IPS-15b (cell line): Measurements from ENCODE around the gene RBCK1.
A peak's percentile ranks its signal among the peaks of the same experiment; 100 is the strongest.

Source experiments
- H3K27me3 ChIP-seq: one replicate; pipeline ENCODE4 v1.6.1; 2013; ENCODE audit warnings: low read length; ENCODE audit not compliant: control insufficient read depth, insufficient read depth
- H3K36me3 ChIP-seq: one replicate; pipeline ENCODE4 v1.6.1; 2013; ENCODE audit warnings: low read length; ENCODE audit not compliant: control insufficient read depth, insufficient read depth
- H3K4me1 ChIP-seq: one replicate; pipeline ENCODE4 v1.6.1; 2013; ENCODE audit warnings: mild to moderate bottlenecking, low read length; ENCODE audit not compliant: control insufficient read depth, insufficient read depth
- H3K4me3 ChIP-seq: one replicate; pipeline ENCODE4 v1.5.1; 2013; ENCODE audit warnings: low read depth, low read length
- H3K9ac ChIP-seq: one replicate; pipeline ENCODE4 v1.6.1; 2013; ENCODE audit warnings: low read depth, mild to moderate bottlenecking, low read length
- H3K9me3 ChIP-seq: one replicate; pipeline ENCODE4 v1.6.1; 2013; ENCODE audit warnings: mild to moderate bottlenecking, low read length; ENCODE audit not compliant: control insufficient read depth, insufficient read depth

RBCK1 gene

GRCh38 chr20:402898-403581 is 5.1 kb upstream of the RBCK1 start:
- Histone ChIP-seq H3K9me3 (no peaks in the 10 kb centered on the region), H3K27me3 (no peaks in the 10 kb centered on the region), H3K4me1 (peaks cover 11% of the 10 kb centered on the region), H3K36me3 (no peaks in the 10 kb centered on the region), H3K9ac (no peak overlapping the region), H3K4me3 (no peak overlapping the region)

GRCh38 chr20:403582-403957 is 4.5 kb upstream of the RBCK1 start:
- H3K27me3 ChIP-seq, result no peaks in the 10 kb centered on the region
- no peaks in the 10 kb centered on the region for H3K9me3 ChIP-seq
- H3K4me1 ChIP-seq, result peaks cover 11% of the 10 kb centered on the region
- H3K9ac ChIP-seq, result no peak overlapping the region
- H3K4me3 ChIP-seq, result no peak overlapping the region
- H3K36me3 ChIP-seq, result peaks cover 5% of the 10 kb centered on the region

- H3K36me3 ChIP-seq, result peaks cover 5% of the 10 kb centered on the region
- H3K9me3 ChIP-seq, result no peaks in the 10 kb centered on the region
- no peaks in the 10 kb centered on the region for H3K27me3 ChIP-seq
- peaks cover 11% of the 10 kb centered on the region for H3K4me1 ChIP-seq
- H3K4me3 ChIP-seq, result no peak overlapping the region
- H3K9ac ChIP-seq, result no peak overlapping the region
Observed at GRCh38 chr20:404088-404487, 4.0 kb upstream of the RBCK1 start.

GRCh38 chr20:406200-407132 is 1.6 kb upstream of the RBCK1 start:
- peaks cover 10% of the 10 kb centered on the region for H3K4me1 ChIP-seq
- H3K4me3 ChIP-seq, result peak overlapping the region; percentile 81
- no peaks in the 10 kb centered on the region for H3K27me3 ChIP-seq
- H3K36me3 ChIP-seq, result peaks cover 5% of the 10 kb centered on the region
- no peaks in the 10 kb centered on the region for H3K9me3 ChIP-seq
- no peak overlapping the region for H3K9ac ChIP-seq

- H3K4me1 ChIP-seq, result peaks cover 10% of the 10 kb centered on the region
- H3K9ac ChIP-seq, result no peak overlapping the region
- H3K36me3 ChIP-seq, result peaks cover 5% of the 10 kb centered on the region
- H3K9me3 ChIP-seq, result no peaks in the 10 kb centered on the region
- peak overlapping the region; percentile 81 for H3K4me3 ChIP-seq
- H3K27me3 ChIP-seq, result no peaks in the 10 kb centered on the region
Observed at GRCh38 chr20:407133-407952, 756 bp upstream of the RBCK1 start.

GRCh38 chr20:408843-409696 is 971 bp downstream of the RBCK1 start:
- H3K36me3 ChIP-seq, result peaks cover 5% of the 10 kb centered on the region
- no peaks in the 10 kb centered on the region for H3K9me3 ChIP-seq
- H3K4me3 ChIP-seq, result peak overlapping the region; percentile 93
- no peaks in the 10 kb centered on the region for H3K27me3 ChIP-seq
- H3K4me1 ChIP-seq, result peaks cover 10% of the 10 kb centered on the region
- H3K9ac ChIP-seq, result peak overlapping the region; percentile 77

GRCh38 chr20:409697-410559 is 1.8 kb downstream of the RBCK1 start:
- peaks cover 10% of the 10 kb centered on the region for H3K4me1 ChIP-seq
- H3K36me3 ChIP-seq, result peaks cover 5% of the 10 kb centered on the region
- H3K27me3 ChIP-seq, result no peaks in the 10 kb centered on the region
- no peak overlapping the region for H3K4me3 ChIP-seq
- H3K9me3 ChIP-seq, result no peaks in the 10 kb centered on the region
- no peak overlapping the region for H3K9ac ChIP-seq

- Histone ChIP-seq H3K36me3 (peaks cover 5% of the 10 kb centered on the region), H3K9me3 (no peaks in the 10 kb centered on the region), H3K4me3 (no peak overlapping the region), H3K9ac (no peak overlapping the region), H3K4me1 (peaks cover 5% of the 10 kb centered on the region), H3K27me3 (no peaks in the 10 kb centered on the region)
Observed at GRCh38 chr20:412081-412480, 4.0 kb downstream of the RBCK1 start.

- Histone ChIP-seq H3K4me1 (peaks cover 5% of the 10 kb centered on the region), H3K36me3 (peaks cover 4% of the 10 kb centered on the region), H3K9me3 (no peaks in the 10 kb centered on the region), H3K9ac (no peak overlapping the region), H3K4me3 (no peak overlapping the region), H3K27me3 (no peaks in the 10 kb centered on the region)
Observed at GRCh38 chr20:414161-414560, 6.1 kb downstream of the RBCK1 start.

GRCh38 chr20:415820-416322 is 7.8 kb downstream of the RBCK1 start:
- no peak overlapping the region for H3K9ac ChIP-seq
- no peak overlapping the region for H3K4me3 ChIP-seq
- no peaks in the 10 kb centered on the region for H3K27me3 ChIP-seq
- H3K36me3 ChIP-seq, result peaks cover 18% of the 10 kb centered on the region
- H3K9me3 ChIP-seq, result no peaks in the 10 kb centered on the region
- H3K4me1 ChIP-seq, result no peaks in the 10 kb centered on the region
